AG09309 (cell line): ENCODE measurements around the gene SIVA1.

Experiments
- DNase-seq: peaks from one replicate; pipeline ENCODE4 v3.0.0-alpha.2; 2010; ENCODE audit warnings: low read depth
- H3K4me3 ChIP-seq: 2 replicates; pipeline ENCODE4 v1.5.1; 2011; ENCODE audit warnings: mild to moderate bottlenecking, low read depth, low read length, moderate library complexity; ENCODE audit not compliant: control insufficient read depth
- TF ChIP-seq, protein P1 (sequence below): IDR thresholded peaks from 2 replicates; pipeline ENCODE4 v1.5.1; 2011; ENCODE audit warnings: mild to moderate bottlenecking, low read depth, low read length, inconsistent platforms; ENCODE audit not compliant: insufficient read depth, control insufficient read depth; ENCODE audit errors: missing control alignments

The SIVA1 gene

GRCh38 chr14:104714066-104714465, 38.9 kb upstream of the SIVA1 start:
- no peak for DNase-seq
- TF ChIP-seq, protein P1, sequence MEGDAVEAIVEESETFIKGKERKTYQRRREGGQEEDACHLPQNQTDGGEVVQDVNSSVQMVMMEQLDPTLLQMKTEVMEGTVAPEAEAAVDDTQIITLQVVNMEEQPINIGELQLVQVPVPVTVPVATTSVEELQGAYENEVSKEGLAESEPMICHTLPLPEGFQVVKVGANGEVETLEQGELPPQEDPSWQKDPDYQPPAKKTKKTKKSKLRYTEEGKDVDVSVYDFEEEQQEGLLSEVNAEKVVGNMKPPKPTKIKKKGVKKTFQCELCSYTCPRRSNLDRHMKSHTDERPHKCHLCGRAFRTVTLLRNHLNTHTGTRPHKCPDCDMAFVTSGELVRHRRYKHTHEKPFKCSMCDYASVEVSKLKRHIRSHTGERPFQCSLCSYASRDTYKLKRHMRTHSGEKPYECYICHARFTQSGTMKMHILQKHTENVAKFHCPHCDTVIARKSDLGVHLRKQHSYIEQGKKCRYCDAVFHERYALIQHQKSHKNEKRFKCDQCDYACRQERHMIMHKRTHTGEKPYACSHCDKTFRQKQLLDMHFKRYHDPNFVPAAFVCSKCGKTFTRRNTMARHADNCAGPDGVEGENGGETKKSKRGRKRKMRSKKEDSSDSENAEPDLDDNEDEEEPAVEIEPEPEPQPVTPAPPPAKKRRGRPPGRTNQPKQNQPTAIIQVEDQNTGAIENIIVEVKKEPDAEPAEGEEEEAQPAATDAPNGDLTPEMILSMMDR, result no peak
- H3K4me3 ChIP-seq, result no peak overlapping the region

DNA sequence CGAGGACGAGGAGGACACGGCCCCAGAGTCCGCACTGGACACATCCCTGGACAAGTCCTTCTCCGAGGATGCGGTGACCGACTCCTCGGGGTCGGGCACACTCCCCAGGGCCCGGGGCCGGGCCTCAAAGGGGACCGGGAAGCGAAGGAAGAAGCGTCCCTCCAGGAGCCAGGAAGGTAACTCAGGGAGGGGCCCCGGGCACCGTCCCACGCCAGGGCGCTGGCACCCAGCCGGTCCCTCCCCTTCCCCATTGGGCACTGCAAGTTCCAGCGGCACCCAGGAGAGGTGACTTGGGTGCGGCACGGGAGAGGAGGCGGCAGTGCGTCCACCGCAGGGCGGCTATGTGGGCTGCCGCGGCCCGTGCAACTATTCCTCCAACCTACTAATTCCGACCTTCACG, 38.3 kb upstream of the SIVA1 start:
- H3K4me3 ChIP-seq, result no peak overlapping the region
- TF ChIP-seq, protein P1, result no peak
- no peak for DNase-seq

- TF ChIP-seq, protein P1, result no peak
- H3K4me3 ChIP-seq, result no peak overlapping the region
- DNase-seq, result no peak
Measured at GRCh38 chr14:104715416-104715815, 37.5 kb upstream of the SIVA1 start.

DNA sequence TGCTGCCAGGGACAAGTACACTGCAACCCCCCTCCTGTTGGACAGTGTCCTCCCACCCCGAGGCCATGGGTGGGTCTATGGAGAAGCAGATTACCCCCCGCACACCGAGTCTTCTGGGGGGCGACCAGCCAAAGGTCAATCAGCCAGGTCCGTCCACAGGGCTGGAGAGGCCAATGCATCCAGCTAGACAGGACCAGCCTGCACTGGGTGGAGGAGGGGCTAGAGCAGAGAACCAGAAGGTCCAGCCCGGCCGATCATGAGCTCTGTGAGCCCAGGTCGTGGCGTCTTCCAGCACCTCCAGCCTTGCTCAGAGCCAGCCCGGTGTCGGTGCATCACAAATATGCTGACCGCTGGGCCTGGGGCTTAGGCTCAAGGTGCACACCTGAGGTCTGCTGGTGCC, 37.1 kb upstream of the SIVA1 start:
- TF ChIP-seq, protein P1, result no peak
- no peak overlapping the region for H3K4me3 ChIP-seq
- DNase-seq, result no peak

DNA sequence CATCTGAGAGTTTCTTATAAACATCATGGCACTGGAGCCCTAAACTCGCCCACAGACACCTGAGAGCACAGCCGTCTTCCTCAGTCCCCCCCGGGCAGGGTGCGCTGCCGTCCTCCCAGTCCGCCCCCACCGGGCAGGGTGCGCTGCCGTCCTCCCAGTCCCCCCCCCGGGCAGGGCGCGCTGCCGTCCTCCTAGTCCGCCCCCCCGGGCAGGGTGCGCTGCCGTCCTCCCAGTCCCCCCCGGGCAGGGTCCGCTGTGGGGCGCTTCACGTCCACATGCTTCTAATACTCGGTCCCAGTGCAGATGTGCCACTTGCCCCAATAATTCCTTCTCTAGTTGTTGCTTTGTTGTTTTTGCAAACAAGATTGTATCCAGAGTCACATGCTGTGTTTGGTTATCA, 35.8 kb upstream of the SIVA1 start:
- DNase-seq, result no peak
- TF ChIP-seq, protein P1, result no peak
- H3K4me3 ChIP-seq, result no peak overlapping the region

DNA sequence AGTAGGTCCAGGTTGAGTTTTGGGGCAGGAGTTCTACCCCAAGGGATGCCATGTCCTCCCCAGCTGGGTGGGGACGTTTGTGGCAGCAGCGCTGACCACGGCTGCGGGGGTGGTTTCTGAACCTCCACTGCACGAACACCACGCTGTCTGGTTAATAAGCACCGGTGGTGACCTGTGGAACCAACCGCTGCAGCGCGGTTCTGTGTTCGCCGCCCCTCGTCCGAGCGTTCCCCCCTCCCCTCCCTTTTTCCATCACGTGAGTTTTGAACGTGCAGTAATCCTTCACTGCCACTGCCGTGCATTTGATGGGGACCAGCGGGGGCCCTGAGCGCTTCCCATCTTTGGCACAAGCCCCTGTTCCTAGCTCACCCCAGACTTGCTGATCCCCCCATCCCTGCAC, 35.3 kb upstream of the SIVA1 start:
- no peak for DNase-seq
- no peak overlapping the region for H3K4me3 ChIP-seq
- TF ChIP-seq, protein P1, result no peak

- H3K4me3 ChIP-seq, result no peak overlapping the region
- DNase-seq, result no peak
- TF ChIP-seq, protein P1, result no peak
Measured at GRCh38 chr14:104718147-104718546, 34.8 kb upstream of the SIVA1 start.
